Caco-2 (cell line): ENCODE results near the gene DPCD. TPM values are rescaled to one million over a fixed set of nuclear protein-coding genes. Genes with fewer than 3 reads are reported as not detected.
A peak's percentile ranks its signal among the peaks of the same experiment; 100 is the strongest.

Source experiments
- BruUV-seq: library from RNA; stranded (reverse); fragments of 400-500 nt; replicated peaks from 2 replicates; lab custom pipeline; 2021; lab: Mats Ljungman, UMichigan
- CTCF ChIA-PET: fragments of 300-600 bp; sonication (Branson Sonifier 250); formaldehyde crosslinking; loops from one replicate; lab custom pipeline; 2022; ENCODE audit warnings: antibody characterized with exemption; lab: Charles Lee
- POLR2A ChIA-PET: fragments of 300-600 bp; sonication (Branson Sonifier 250); formaldehyde crosslinking; loops from one replicate; lab custom pipeline; 2022; ENCODE audit warnings: antibody characterized with exemption; lab: Charles Lee
- DNase-seq, 2 experiments: peaks; one replicate each; pipeline versions ENCODE4 v3.0.0 to v3.0.0-alpha.2; 2020 to 2022
- H3K27me3 ChIP-seq: replicated peaks from 2 replicates; pipeline ENCODE4 v1.6.0; 2011; ENCODE audit warnings: low read length; ENCODE audit not compliant: control insufficient read depth, insufficient read depth
- H3K36me3 ChIP-seq: 2 replicates; pipeline ENCODE4 v1.5.1; 2011; ENCODE audit warnings: low read length; ENCODE audit not compliant: control insufficient read depth, insufficient read depth
- H3K4me1 ChIP-seq: fragments of 250-450 bp; sonication (Bioruptor Pico); 2 replicates; pipeline ENCODE4 v1.5.1; 2020; ENCODE audit warnings: mild to moderate bottlenecking
- H3K4me3 ChIP-seq: 2 replicates; pipeline ENCODE4 v1.5.1; 2011; ENCODE audit warnings: low read depth, mild to moderate bottlenecking, control low read depth, low read length
- H3K9me3 ChIP-seq: fragments of 250-450 bp; sonication (Bioruptor Pico); 2 replicates; pipeline ENCODE4 v1.5.1; 2020; ENCODE audit warnings: mild to moderate bottlenecking, moderate library complexity
- H3K27ac Mint-ChIP-seq: one replicate; pipeline ENCODE4 v1.8.0; 2022; ENCODE audit warnings: mixed read lengths; ENCODE audit not compliant: unreplicated experiment
- H3K27me3 Mint-ChIP-seq: one replicate; pipeline ENCODE4 v1.8.0; 2022; ENCODE audit warnings: mixed read lengths; ENCODE audit not compliant: insufficient read depth, unreplicated experiment
- H3K36me3 Mint-ChIP-seq: one replicate; pipeline ENCODE4 v1.8.0; 2022; ENCODE audit warnings: mild to moderate bottlenecking, mixed read lengths; ENCODE audit not compliant: insufficient read depth, unreplicated experiment
- H3K4me1 Mint-ChIP-seq: one replicate; pipeline ENCODE4 v1.8.0; 2022; ENCODE audit warnings: low read depth, mixed read lengths; ENCODE audit not compliant: unreplicated experiment
- H3K4me3 Mint-ChIP-seq: one replicate; pipeline ENCODE4 v1.8.0; 2022; ENCODE audit warnings: mild to moderate bottlenecking, moderate library complexity, mixed read lengths; ENCODE audit not compliant: unreplicated experiment
- H3K9me3 Mint-ChIP-seq: one replicate; pipeline ENCODE4 v1.8.0; 2022; ENCODE audit warnings: mixed read lengths; ENCODE audit not compliant: unreplicated experiment
- intact Hi-C: fragments of 100-400 bp; cut with micrococcal nuclease; formaldehyde crosslinking; loops from one replicate; pipeline ENCODE4 v1.10.0; 2022; ENCODE audit not compliant: unreplicated experiment
- total RNA-seq: library from RNA; stranded (reverse); gene quantifications from 2 replicates; pipeline ENCODE4 v1.2.3, GENCODE V29; 2022
- TF ChIP-seq, protein P1 (sequence below), 2 experiments: fragments of 200-600 bp in 1 of 2; IDR thresholded peaks; 1 replicate in 1 of 2; 2 replicates in 1 of 2; pipeline versions ENCODE4 v1.5.1 to v1.8.0; 2011 to 2022; ENCODE audit warnings: antibody characterized with exemption in 1 of 2, control low read depth in 1 of 2, inconsistent platforms in 1 of 2, low read depth in 1 of 2, low read length in 1 of 2, mild to moderate bottlenecking in 1 of 2, moderate library complexity in 1 of 2; ENCODE audit not compliant: insufficient read depth in 1 of 2, severe bottlenecking in 1 of 2, unreplicated experiment in 1 of 2

DPCD gene
- total RNA-seq, 1 experiment from 2014 or later, result 13.1 TPM

DNA sequence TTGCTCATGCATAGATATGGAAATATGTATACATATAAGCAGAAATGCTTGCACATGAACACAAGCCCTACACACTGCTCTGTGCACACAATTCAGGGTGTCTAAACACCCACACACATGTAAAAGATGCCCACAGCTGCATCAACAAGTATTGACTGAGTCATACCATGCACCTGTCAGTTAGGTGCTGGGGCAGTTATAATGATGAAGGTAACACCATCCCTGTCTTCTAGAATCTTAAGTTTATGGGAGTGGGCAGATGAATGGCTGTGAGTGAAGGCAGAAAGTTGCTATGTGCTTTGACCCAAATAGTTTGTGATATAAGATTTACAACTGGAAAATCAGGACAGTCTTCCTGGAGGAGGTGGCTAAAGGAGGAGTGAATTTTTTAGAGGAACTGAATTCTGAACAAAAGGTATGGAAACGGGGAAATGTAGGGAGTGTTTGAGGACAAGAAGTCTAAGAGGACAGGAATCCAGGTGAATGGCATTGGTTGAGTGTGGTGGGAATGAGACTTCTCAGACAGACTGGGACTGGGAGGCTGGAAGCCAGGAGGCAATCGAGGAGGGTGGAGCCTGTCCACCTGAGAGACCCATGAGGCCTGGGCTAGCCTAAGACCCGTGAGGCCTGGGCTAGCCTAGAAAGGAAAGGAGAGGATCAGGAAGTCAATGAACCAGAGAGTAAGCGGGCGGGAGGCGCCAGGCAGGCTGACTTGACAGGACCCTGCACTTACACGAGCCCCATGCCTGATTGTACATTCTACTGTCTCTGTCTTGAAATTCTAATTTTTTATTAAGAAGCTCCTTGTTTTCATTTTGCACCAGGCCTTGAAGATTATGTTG is 20.7 kb upstream of the DPCD start:
- Mint-ChIP-seq H3K9me3 (no peaks in the 10 kb centered on the region), H3K4me3 (no peak overlapping the region), H3K27me3 (peaks cover 7% of the 10 kb centered on the region), H3K36me3 (peaks cover 8% of the 10 kb centered on the region), H3K4me1 (no peaks in the 10 kb centered on the region), H3K27ac (no peak overlapping the region)
- TF ChIP-seq, protein P1, sequence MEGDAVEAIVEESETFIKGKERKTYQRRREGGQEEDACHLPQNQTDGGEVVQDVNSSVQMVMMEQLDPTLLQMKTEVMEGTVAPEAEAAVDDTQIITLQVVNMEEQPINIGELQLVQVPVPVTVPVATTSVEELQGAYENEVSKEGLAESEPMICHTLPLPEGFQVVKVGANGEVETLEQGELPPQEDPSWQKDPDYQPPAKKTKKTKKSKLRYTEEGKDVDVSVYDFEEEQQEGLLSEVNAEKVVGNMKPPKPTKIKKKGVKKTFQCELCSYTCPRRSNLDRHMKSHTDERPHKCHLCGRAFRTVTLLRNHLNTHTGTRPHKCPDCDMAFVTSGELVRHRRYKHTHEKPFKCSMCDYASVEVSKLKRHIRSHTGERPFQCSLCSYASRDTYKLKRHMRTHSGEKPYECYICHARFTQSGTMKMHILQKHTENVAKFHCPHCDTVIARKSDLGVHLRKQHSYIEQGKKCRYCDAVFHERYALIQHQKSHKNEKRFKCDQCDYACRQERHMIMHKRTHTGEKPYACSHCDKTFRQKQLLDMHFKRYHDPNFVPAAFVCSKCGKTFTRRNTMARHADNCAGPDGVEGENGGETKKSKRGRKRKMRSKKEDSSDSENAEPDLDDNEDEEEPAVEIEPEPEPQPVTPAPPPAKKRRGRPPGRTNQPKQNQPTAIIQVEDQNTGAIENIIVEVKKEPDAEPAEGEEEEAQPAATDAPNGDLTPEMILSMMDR (IDR thresholded peaks at IDR 0.05; ENCODE audit: insufficient read depth in 1 of 2, low read depth in 1 of 2, low read length in 1 of 2, severe bottlenecking in 1 of 2, unreplicated experiment in 1 of 2), result no peak
- no TSS peak for BruUV-seq
- POLR2A ChIA-PET, result no interaction called here
- Histone ChIP-seq H3K27me3 (no peaks in the 10 kb centered on the region), H3K4me1 (peaks cover 6% of the 10 kb centered on the region; the same call in 1 of the 2 replicates), H3K4me3 (no peak overlapping the region), H3K36me3 (no peaks in the 10 kb centered on the region), H3K9me3 (no peaks in the 10 kb centered on the region)
- intact Hi-C loops, result no loop called here
- CTCF ChIA-PET, result interaction anchor here (0.6 to 0.9 kb wide), 2 partner anchors 72 to 123 kb away, joined by 3 to 8 read pairs; no protein-coding TSS in a partner anchor
- DNase-seq, result no peak

GRCh38 chr10:101568054-101568745 is 19.9 kb upstream of the DPCD start:
- intact Hi-C loops, result no loop called here
- Mint-ChIP-seq H3K27me3 (peaks cover 7% of the 10 kb centered on the region), H3K36me3 (peaks cover 8% of the 10 kb centered on the region), H3K4me3 (no peak overlapping the region), H3K9me3 (no peaks in the 10 kb centered on the region), H3K27ac (no peak overlapping the region), H3K4me1 (no peaks in the 10 kb centered on the region)
- no peaks in the 10 kb centered on the region for H3K9me3 ChIP-seq
- TF ChIP-seq, protein P1 (IDR thresholded peaks at IDR 0.05; ENCODE audit: insufficient read depth in 1 of 2, low read depth in 1 of 2, low read length in 1 of 2, severe bottlenecking in 1 of 2, unreplicated experiment in 1 of 2), result no peak
- no peak for DNase-seq
- POLR2A ChIA-PET, result no interaction called here
- H3K4me1 ChIP-seq, result peaks cover 6% of the 10 kb centered on the region; the same call in 1 of the 2 replicates
- no peaks in the 10 kb centered on the region for H3K36me3 ChIP-seq
- CTCF ChIA-PET, result interaction anchor here (0.6 to 0.9 kb wide), 2 partner anchors 73 to 124 kb away, joined by 3 to 8 read pairs; no protein-coding TSS in a partner anchor
- no TSS peak for BruUV-seq
- no peaks in the 10 kb centered on the region for H3K27me3 ChIP-seq
- no peak overlapping the region for H3K4me3 ChIP-seq

DNA sequence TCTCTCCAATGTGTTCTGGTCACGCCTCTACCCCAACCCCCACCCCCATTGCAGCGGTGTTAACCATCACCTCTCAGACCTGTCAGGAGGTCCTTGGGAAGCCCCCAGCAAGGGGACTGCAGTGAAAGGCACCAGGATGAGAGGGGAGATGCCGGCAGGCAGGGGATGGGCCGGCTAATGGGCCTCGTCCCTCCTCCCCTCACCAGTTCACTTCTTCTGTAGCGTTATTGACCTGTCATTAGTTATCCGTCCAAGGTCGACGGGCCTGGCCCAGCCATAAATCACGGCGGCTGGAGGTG is 18.8 kb upstream of the DPCD start:
- no peak for DNase-seq
- BruUV-seq, result no TSS peak
- Mint-ChIP-seq H3K4me1 (no peaks in the 10 kb centered on the region), H3K27ac (no peak overlapping the region), H3K9me3 (no peaks in the 10 kb centered on the region), H3K27me3 (peaks cover 7% of the 10 kb centered on the region), H3K36me3 (peaks cover 8% of the 10 kb centered on the region), H3K4me3 (peak overlapping the region; percentile 81)
- H3K4me3 ChIP-seq, result no peak overlapping the region
- ChIA-PET CTCF (interaction anchor here (0.6 to 2.8 kb wide), 10 partner anchors 19 to 355 kb away, joined by 3 to 21 read pairs (median 8); partner anchors contain the start of genes DPCD and POLL), POLR2A (no interaction called here)
- no peaks in the 10 kb centered on the region for H3K27me3 ChIP-seq
- intact Hi-C loops, result no loop called here
- TF ChIP-seq, protein P1 (IDR thresholded peaks at IDR 0.05; ENCODE audit: insufficient read depth in 1 of 2, low read depth in 1 of 2, low read length in 1 of 2, severe bottlenecking in 1 of 2, unreplicated experiment in 1 of 2), result no peak
- no peaks in the 10 kb centered on the region for H3K9me3 ChIP-seq
- peaks cover 6% of the 10 kb centered on the region; the same call in 1 of the 2 replicates for H3K4me1 ChIP-seq
- H3K36me3 ChIP-seq, result no peaks in the 10 kb centered on the region
